Measurements from ENCODE around the gene GPBP1L1.

Gene GPBP1L1

GRCh38 chr1:45643321-45643720, 43.0 kb downstream of the GPBP1L1 start:
- peaks cover 32 to 87% of the 10 kb centered on the region in 2 experiments for H3K36me3 ChIP-seq (ENCODE audit: control insufficient read depth in 1 of 2, insufficient read depth in 2 of 2, low read depth in 1 of 2, low read length in 2 of 2)
- H2BK15ac ChIP-seq (ENCODE audit: low read depth, poor library complexity, severe bottlenecking) = no peak overlapping the region
- H3K4ac ChIP-seq (ENCODE audit: low read depth in 1 of 2, low read length in 2 of 2) = no peak overlapping the region
- no peak overlapping the region for H3K23ac ChIP-seq (ENCODE audit: low read length in 2 of 2)
- H3K4me1 ChIP-seq (ENCODE audit: control insufficient read depth, insufficient read depth, low read depth, low read length) = no peaks in the 10 kb centered on the region
- H2BK120ac ChIP-seq (ENCODE audit: low read depth, low read length) = no peak overlapping the region
- H3K4me2 ChIP-seq (ENCODE audit: low read length, poor library complexity, severe bottlenecking) = no peak overlapping the region
- H3K9ac ChIP-seq (ENCODE audit: low read length) = no peak overlapping the region
- no peak overlapping the region for H4K91ac ChIP-seq (ENCODE audit: low read length)
- H3K79me1 ChIP-seq (replicated peaks; ENCODE audit: low read length, poor library complexity, severe bottlenecking) = peaks cover 27% of the 10 kb centered on the region
- DNase-seq = no peak
- H3K14ac ChIP-seq (ENCODE audit: low read length in 2 of 2) = no peak overlapping the region
- no peak overlapping the region for H2BK12ac ChIP-seq (ENCODE audit: low read length in 2 of 2)
- H3K27me3 ChIP-seq (ENCODE audit: control insufficient read depth in 1 of 2, insufficient read depth in 1 of 2, low read length in 2 of 2) = no peaks in the 10 kb centered on the region
- no peak overlapping the region for H3K18ac ChIP-seq (ENCODE audit: low read depth in 1 of 2, low read length in 2 of 2)
- H3K9me3 ChIP-seq (ENCODE audit: control insufficient read depth, low read length) = no peaks in the 10 kb centered on the region
- no peak overlapping the region for H2AFZ ChIP-seq (ENCODE audit: low read depth, low read length)
- no peak overlapping the region for H4K8ac ChIP-seq (ENCODE audit: low read length)
- H3K4me3 ChIP-seq (ENCODE audit: insufficient read depth in 1 of 2, low read depth in 1 of 2, low read length in 2 of 2) = no peak overlapping the region
- H2AK5ac ChIP-seq (ENCODE audit: low read length, severe bottlenecking) = no peak overlapping the region
- no peak overlapping the region for H2BK5ac ChIP-seq (ENCODE audit: low read depth, low read length, poor library complexity, severe bottlenecking)
- no peak overlapping the region for H3K27ac ChIP-seq (ENCODE audit: low read length, poor library complexity, severe bottlenecking)
- WGBS = 75% methylated on average over 4 of the region's 5 CpGs

- H3K9ac ChIP-seq (ENCODE audit: low read length) = no peak overlapping the region
- H4K8ac ChIP-seq (ENCODE audit: low read length) = no peak overlapping the region
- H3K9me3 ChIP-seq (ENCODE audit: control insufficient read depth, low read length) = no peaks in the 10 kb centered on the region
- H3K4me1 ChIP-seq (ENCODE audit: control insufficient read depth, insufficient read depth, low read depth, low read length) = no peaks in the 10 kb centered on the region
- no peak overlapping the region for H2BK12ac ChIP-seq (ENCODE audit: low read length in 2 of 2)
- H3K14ac ChIP-seq (ENCODE audit: low read length in 2 of 2) = no peak overlapping the region
- H3K23ac ChIP-seq (ENCODE audit: low read length in 2 of 2) = no peak overlapping the region
- peaks cover 23 to 95% of the 10 kb centered on the region in 2 experiments for H3K36me3 ChIP-seq (ENCODE audit: control insufficient read depth in 1 of 2, insufficient read depth in 2 of 2, low read depth in 1 of 2, low read length in 2 of 2)
- H2AFZ ChIP-seq (ENCODE audit: low read depth, low read length) = no peak overlapping the region
- H2AK5ac ChIP-seq (ENCODE audit: low read length, severe bottlenecking) = no peak overlapping the region
- no peak overlapping the region for H3K4me3 ChIP-seq (ENCODE audit: insufficient read depth in 1 of 2, low read depth in 1 of 2, low read length in 2 of 2)
- H2BK15ac ChIP-seq (ENCODE audit: low read depth, poor library complexity, severe bottlenecking) = no peak overlapping the region
- no peak overlapping the region for H3K18ac ChIP-seq (ENCODE audit: low read depth in 1 of 2, low read length in 2 of 2)
- peak; percentile 53 for DNase-seq
- 100% methylated on average over 1 of the region's 1 CpG for whole genome bisulfite sequencing
- no peak overlapping the region for H3K4ac ChIP-seq (ENCODE audit: low read depth in 1 of 2, low read length in 2 of 2)
- no peak overlapping the region for H3K4me2 ChIP-seq (ENCODE audit: low read length, poor library complexity, severe bottlenecking)
- H2BK120ac ChIP-seq (ENCODE audit: low read depth, low read length) = no peak overlapping the region
- H3K79me1 ChIP-seq (replicated peaks; ENCODE audit: low read length, poor library complexity, severe bottlenecking) = peaks cover 14% of the 10 kb centered on the region
- no peaks in the 10 kb centered on the region for H3K27me3 ChIP-seq (ENCODE audit: control insufficient read depth in 1 of 2, insufficient read depth in 1 of 2, low read length in 2 of 2)
- H4K91ac ChIP-seq (ENCODE audit: low read length) = no peak overlapping the region
- H2BK5ac ChIP-seq (ENCODE audit: low read depth, low read length, poor library complexity, severe bottlenecking) = no peak overlapping the region
- no peak overlapping the region for H3K27ac ChIP-seq (ENCODE audit: low read length, poor library complexity, severe bottlenecking)
These were observed 46.0 kb downstream of the GPBP1L1 start for GRCh38 chr1:45640293-45640692.

- Histone ChIP-seq H3K79me1 (replicated peaks; ENCODE audit: low read length, poor library complexity, severe bottlenecking) (peaks cover 27% of the 10 kb centered on the region), H2BK120ac (ENCODE audit: low read depth, low read length) (no peak overlapping the region), H4K91ac (ENCODE audit: low read length) (no peak overlapping the region), H3K27me3 (ENCODE audit: control insufficient read depth in 1 of 2, insufficient read depth in 1 of 2, low read length in 2 of 2) (no peaks in the 10 kb centered on the region), H3K4me2 (ENCODE audit: low read length, poor library complexity, severe bottlenecking) (no peak overlapping the region), H3K36me3 (ENCODE audit: control insufficient read depth in 1 of 2, insufficient read depth in 2 of 2, low read depth in 1 of 2, low read length in 2 of 2) (peaks cover 33 to 98% of the 10 kb centered on the region in 2 experiments), H3K14ac (ENCODE audit: low read length in 2 of 2) (no peak overlapping the region), H3K4ac (ENCODE audit: low read depth in 1 of 2, low read length in 2 of 2) (no peak overlapping the region), H3K9ac (ENCODE audit: low read length) (no peak overlapping the region), H4K8ac (ENCODE audit: low read length) (no peak overlapping the region), H3K4me3 (ENCODE audit: insufficient read depth in 1 of 2, low read depth in 1 of 2, low read length in 2 of 2) (no peak overlapping the region), H2BK15ac (ENCODE audit: low read depth, poor library complexity, severe bottlenecking) (no peak overlapping the region), H2BK12ac (ENCODE audit: low read length in 2 of 2) (no peak overlapping the region), H3K9me3 (ENCODE audit: control insufficient read depth, low read length) (no peaks in the 10 kb centered on the region), H3K23ac (ENCODE audit: low read length in 2 of 2) (no peak overlapping the region), H3K4me1 (ENCODE audit: control insufficient read depth, insufficient read depth, low read depth, low read length) (no peaks in the 10 kb centered on the region), H3K27ac (ENCODE audit: low read length, poor library complexity, severe bottlenecking) (no peak overlapping the region), H2AK5ac (ENCODE audit: low read length, severe bottlenecking) (no peak overlapping the region), H2AFZ (ENCODE audit: low read depth, low read length) (no peak overlapping the region), H3K18ac (ENCODE audit: low read depth in 1 of 2, low read length in 2 of 2) (no peak overlapping the region), H2BK5ac (ENCODE audit: low read depth, low read length, poor library complexity, severe bottlenecking) (no peak overlapping the region)
- WGBS = no CpG with 5 or more reads among the region's 1 CpG
- DNase-seq = no peak
These were observed 51.1 kb downstream of the GPBP1L1 start for GRCh38 chr1:45635211-45635610.

- Histone ChIP-seq H3K27ac (ENCODE audit: low read length, poor library complexity, severe bottlenecking) (no peak overlapping the region), H3K4me3 (ENCODE audit: insufficient read depth in 1 of 2, low read depth in 1 of 2, low read length in 2 of 2) (no peak overlapping the region), H3K4ac (ENCODE audit: low read depth in 1 of 2, low read length in 2 of 2) (no peak overlapping the region), H2BK120ac (ENCODE audit: low read depth, low read length) (no peak overlapping the region), H2AFZ (ENCODE audit: low read depth, low read length) (no peak overlapping the region), H4K91ac (ENCODE audit: low read length) (no peak overlapping the region), H2BK5ac (ENCODE audit: low read depth, low read length, poor library complexity, severe bottlenecking) (no peak overlapping the region), H3K23ac (ENCODE audit: low read length in 2 of 2) (no peak overlapping the region), H3K4me1 (ENCODE audit: control insufficient read depth, insufficient read depth, low read depth, low read length) (no peaks in the 10 kb centered on the region), H3K4me2 (ENCODE audit: low read length, poor library complexity, severe bottlenecking) (no peak overlapping the region), H3K36me3 (ENCODE audit: control insufficient read depth in 1 of 2, insufficient read depth in 2 of 2, low read depth in 1 of 2, low read length in 2 of 2) (peaks cover 49 to 96% of the 10 kb centered on the region in 2 experiments), H3K9me3 (ENCODE audit: control insufficient read depth, low read length) (no peaks in the 10 kb centered on the region), H2BK12ac (ENCODE audit: low read length in 2 of 2) (no peak overlapping the region), H3K9ac (ENCODE audit: low read length) (no peak overlapping the region), H3K27me3 (ENCODE audit: control insufficient read depth in 1 of 2, insufficient read depth in 1 of 2, low read length in 2 of 2) (no peaks in the 10 kb centered on the region), H3K18ac (ENCODE audit: low read depth in 1 of 2, low read length in 2 of 2) (no peak overlapping the region), H2BK15ac (ENCODE audit: low read depth, poor library complexity, severe bottlenecking) (no peak overlapping the region), H4K8ac (ENCODE audit: low read length) (no peak overlapping the region), H3K14ac (ENCODE audit: low read length in 2 of 2) (no peak overlapping the region), H3K79me1 (replicated peaks; ENCODE audit: low read length, poor library complexity, severe bottlenecking) (peaks cover 29% of the 10 kb centered on the region), H2AK5ac (ENCODE audit: low read length, severe bottlenecking) (no peak overlapping the region)
- WGBS = 100% methylated on average over 1 of the region's 1 CpG
- DNase-seq = no peak
These were observed 55.9 kb downstream of the GPBP1L1 start for GRCh38 chr1:45630429-45630828.

All from mesenchymal stem cell (in vitro differentiated cells and primary cell).